Measurements from ENCODE around the gene SHB.

The SHB gene

GRCh38 chr9:37920471-37921167 lies 148.4 kb downstream of the SHB start:
- Histone ChIP-seq H3K27me3 (replicated peaks; ENCODE audit: control insufficient read depth, insufficient read depth, low read length) (no peaks in the 10 kb centered on the region), H3K4me3 (replicated peaks; ENCODE audit: low read depth, low read length) (no peak overlapping the region), H3K36me3 (ENCODE audit: control insufficient read depth, insufficient read depth, low read length) (no peaks in the 10 kb centered on the region; the same call in 1 of the 2 replicates)
- DNase-seq (ENCODE audit: extremely low read depth, insufficient read length), result no peak
- TF ChIP-seq CTCF (IDR thresholded peaks at IDR 0.05; ENCODE audit: insufficient read depth, low read length, poor library complexity, severe bottlenecking), result no peak

- H3K4me3 ChIP-seq (replicated peaks; ENCODE audit: low read depth, low read length), result no peak overlapping the region
- TF ChIP-seq CTCF (IDR thresholded peaks at IDR 0.05; ENCODE audit: insufficient read depth, low read length, poor library complexity, severe bottlenecking), result no peak
- H3K36me3 ChIP-seq (ENCODE audit: control insufficient read depth, insufficient read depth, low read length), result no peaks in the 10 kb centered on the region; the same call in 1 of the 2 replicates
- no peaks in the 10 kb centered on the region for H3K27me3 ChIP-seq (replicated peaks; ENCODE audit: control insufficient read depth, insufficient read depth, low read length)
- DNase-seq (ENCODE audit: extremely low read depth, insufficient read length), result no peak
These were observed 149.1 kb downstream of the SHB start for GRCh38 chr9:37919956-37920335.

- no peaks in the 10 kb centered on the region for H3K27me3 ChIP-seq (replicated peaks; ENCODE audit: control insufficient read depth, insufficient read depth, low read length)
- DNase-seq (ENCODE audit: extremely low read depth, insufficient read length), result no peak
- H3K4me3 ChIP-seq (replicated peaks; ENCODE audit: low read depth, low read length), result no peak overlapping the region
- no peak for TF ChIP-seq CTCF (IDR thresholded peaks at IDR 0.05; ENCODE audit: insufficient read depth, low read length, poor library complexity, severe bottlenecking)
- H3K36me3 ChIP-seq (ENCODE audit: control insufficient read depth, insufficient read depth, low read length), result no peaks in the 10 kb centered on the region; the same call in 1 of the 2 replicates
These were observed 149.6 kb downstream of the SHB start for GRCh38 chr9:37919246-37919955.

GRCh38 chr9:37918665-37919170 lies 150.3 kb downstream of the SHB start:
- H3K36me3 ChIP-seq (ENCODE audit: control insufficient read depth, insufficient read depth, low read length), result no peaks in the 10 kb centered on the region; the same call in 1 of the 2 replicates
- no peaks in the 10 kb centered on the region for H3K27me3 ChIP-seq (replicated peaks; ENCODE audit: control insufficient read depth, insufficient read depth, low read length)
- no peak for TF ChIP-seq CTCF (IDR thresholded peaks at IDR 0.05; ENCODE audit: insufficient read depth, low read length, poor library complexity, severe bottlenecking)
- no peak overlapping the region for H3K4me3 ChIP-seq (replicated peaks; ENCODE audit: low read depth, low read length)
- DNase-seq (ENCODE audit: extremely low read depth, insufficient read length), result no peak

- H3K36me3 ChIP-seq (ENCODE audit: control insufficient read depth, insufficient read depth, low read length), result no peaks in the 10 kb centered on the region; the same call in 1 of the 2 replicates
- TF ChIP-seq CTCF (IDR thresholded peaks at IDR 0.05; ENCODE audit: insufficient read depth, low read length, poor library complexity, severe bottlenecking), result no peak
- no peaks in the 10 kb centered on the region for H3K27me3 ChIP-seq (replicated peaks; ENCODE audit: control insufficient read depth, insufficient read depth, low read length)
- no peak for DNase-seq (ENCODE audit: extremely low read depth, insufficient read length)
- no peak overlapping the region for H3K4me3 ChIP-seq (replicated peaks; ENCODE audit: low read depth, low read length)
These were observed 151.0 kb downstream of the SHB start for GRCh38 chr9:37917801-37918664.

Data from GM06990 (cell line).